NOMO-1 treated with DMSO at 0.1 percent for 48 hours (cell line): ENCODE measurements around the gene CD22.
"Not testable (repeated sequence)": the region's sequence is repeated elsewhere in the genome, so short reads cannot be mapped to it uniquely, and the experiment has no call there.

Experiments used
- DNase-seq: peaks from one replicate; lab custom pipeline; 2025; ENCODE audit not compliant: unreplicated experiment; lab: John Stamatoyannopoulos, UW

CD22 gene

DNA sequence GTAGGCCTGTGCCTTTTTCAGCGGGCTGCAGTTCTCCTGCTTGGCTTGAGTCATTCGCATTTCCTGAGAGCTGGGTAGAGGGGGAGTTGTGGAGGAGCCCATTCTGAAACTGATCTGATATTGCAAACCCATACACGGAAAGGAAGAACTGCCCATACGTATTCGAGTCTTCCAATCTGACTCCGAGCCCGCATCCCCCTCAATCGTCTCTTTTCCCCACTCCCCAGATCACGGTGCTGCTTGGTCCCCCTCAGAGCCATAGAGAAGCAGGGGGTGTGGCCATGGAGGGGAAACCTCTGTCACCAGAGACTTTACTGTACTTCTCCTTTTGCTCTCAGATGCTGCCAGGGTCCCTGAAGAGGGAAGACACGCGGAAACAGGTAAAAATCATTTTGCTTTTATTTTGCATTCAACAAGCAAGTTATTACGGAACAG is at the start of gene CD22:
CD22 (plus strand) TSS at position 337 of the 435 bp plus-strand sequence. CDS start 2,854 bp downstream, outside the sequence.
- peak; percentile 74 for DNase-seq

DNA sequence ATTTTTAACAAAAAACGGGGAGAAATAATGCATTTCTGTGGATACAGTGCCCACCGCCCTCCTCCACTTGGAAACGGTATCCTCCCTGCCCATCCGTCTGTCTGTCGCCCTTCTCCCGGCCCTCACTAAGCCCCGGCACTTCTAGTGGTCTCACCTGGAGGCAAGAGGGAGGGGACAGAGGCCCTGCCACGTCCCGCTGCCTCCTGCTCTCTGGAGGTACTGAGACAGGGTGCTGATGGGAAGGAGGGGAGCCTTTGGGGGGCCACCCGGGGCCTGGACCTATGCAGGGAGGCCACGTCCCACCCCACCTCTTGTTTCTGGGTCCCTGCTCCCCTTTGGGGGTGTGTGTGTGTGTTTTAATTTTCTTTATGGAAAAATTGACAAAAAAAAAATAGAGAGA is 49.6 kb upstream of the CD22 start:
- no peak for DNase-seq

DNA sequence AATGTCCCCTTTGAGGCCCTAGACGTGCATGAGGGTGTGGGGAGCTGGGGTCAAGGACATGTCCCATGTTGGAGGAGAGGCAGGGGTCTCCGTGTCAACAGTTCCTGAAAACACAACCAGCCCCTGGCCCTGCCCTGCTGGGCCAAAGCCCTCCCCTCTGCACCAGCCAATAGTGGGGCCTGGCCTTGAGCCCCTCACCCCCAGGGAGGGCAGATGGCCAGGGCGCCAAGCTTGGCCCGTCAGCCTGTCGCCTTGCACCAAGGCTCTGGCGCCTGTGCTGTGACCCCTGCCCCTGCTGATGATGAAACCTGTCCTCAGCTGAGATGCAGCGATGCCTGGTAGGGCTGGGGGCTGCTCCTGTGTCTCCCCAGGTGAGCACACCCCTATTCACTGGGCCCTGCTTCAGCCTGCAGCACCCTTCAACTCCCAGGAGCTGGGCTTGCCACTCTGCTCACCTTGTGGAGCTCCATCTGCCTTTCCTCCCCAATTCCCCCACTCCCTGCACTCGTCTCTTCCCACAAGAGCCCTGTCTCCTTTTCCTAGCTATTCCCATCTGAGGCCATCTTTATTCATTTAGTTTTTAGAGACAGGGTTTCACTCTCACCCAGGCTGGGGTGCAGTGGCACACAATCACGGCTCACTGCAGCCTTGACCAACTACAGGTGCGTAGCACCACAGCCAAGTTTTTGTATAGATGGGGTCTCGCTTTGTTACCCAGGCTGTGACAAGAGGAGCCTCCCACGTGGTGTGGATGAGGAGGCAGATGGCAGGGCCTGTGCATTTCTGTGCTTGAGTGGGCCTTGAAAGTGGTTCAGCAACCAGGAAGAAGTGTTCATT is 48.8 kb upstream of the CD22 start:
- DNase-seq: no peak

DNA sequence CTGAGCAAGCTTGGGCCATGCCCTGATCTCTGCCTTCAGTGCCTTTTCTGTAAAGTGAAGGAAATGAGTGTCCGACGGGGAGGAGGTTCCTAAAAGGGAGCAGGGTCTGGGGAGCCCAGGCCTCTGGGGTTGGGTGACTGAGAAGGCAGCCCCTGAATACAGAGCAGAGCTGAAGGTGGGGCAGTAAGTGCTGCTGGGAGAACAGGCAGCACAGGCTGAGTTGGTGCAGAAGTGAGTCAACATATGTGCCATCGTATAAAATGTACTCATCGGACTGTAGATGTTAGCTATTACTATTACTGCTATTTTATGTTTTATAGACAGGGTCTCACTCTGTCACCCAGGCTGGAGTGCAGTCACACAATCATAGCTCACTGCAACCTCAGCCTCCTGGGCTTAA is 47.7 kb upstream of the CD22 start:
- no peak for DNase-seq

DNA sequence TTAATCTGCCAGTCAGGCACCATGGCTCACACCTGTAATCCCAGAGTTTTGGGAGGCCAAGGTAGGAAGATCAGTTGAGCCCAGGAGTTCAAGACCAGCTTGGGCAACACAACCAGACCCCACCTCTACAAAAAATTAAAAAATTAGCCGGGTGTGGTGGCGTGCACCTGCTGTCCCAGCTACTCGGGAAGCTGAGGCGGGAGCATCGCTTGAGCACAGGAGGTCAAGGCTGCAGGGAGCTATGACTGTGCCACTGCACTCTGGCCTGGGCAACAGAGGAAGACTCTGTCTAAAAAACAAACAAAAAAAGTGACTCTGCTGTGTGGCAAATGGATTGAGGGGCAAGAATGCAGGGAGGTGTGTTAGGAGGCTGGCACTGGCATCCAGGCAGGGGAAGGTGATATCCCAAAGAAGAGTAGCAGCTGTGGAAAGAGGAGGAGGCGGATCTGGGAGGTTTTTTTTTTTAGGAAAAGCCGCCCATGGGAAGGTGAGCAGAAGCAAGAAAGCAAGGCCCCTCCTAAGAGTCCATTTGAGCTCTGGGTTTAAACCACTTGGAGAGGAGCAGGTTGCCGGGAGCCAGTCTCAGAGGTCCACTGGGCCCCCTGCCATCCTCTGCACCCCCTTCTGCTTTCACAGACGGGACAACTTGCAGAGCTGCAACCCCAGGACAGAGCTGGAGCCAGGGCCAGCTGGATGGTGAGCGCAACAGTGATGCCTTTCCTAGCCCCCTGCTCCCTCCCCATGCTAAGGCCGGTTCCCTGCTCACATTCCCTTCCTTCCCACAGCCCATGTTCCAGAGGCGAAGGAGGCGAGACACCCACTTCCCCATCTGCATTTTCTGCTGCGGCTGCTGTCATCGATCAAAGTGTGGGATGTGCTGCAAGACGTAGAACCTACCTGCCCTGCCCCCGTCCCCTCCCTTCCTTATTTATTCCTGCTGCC is 44.6 kb upstream of the CD22 start:
- DNase-seq: peak; percentile 13

DNA sequence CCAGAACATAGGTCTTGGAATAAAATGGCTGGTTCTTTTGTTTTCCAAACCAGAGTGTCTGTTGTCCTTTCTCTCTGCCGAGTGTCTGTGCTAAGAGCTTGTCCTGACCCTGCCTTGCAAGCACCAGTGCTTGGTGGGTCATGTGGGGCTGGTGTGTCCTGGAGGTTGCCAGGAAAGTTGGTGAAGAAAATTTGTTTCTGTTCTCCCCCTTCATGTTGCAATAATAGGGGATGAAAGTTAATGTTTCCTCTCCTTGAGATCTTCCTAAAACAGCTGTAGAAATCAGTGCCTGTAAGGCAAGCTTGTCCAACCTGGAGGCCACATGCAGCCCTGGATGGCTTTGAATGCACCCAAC is 43.9 kb upstream of the CD22 start:
- DNase-seq: no peak

DNA sequence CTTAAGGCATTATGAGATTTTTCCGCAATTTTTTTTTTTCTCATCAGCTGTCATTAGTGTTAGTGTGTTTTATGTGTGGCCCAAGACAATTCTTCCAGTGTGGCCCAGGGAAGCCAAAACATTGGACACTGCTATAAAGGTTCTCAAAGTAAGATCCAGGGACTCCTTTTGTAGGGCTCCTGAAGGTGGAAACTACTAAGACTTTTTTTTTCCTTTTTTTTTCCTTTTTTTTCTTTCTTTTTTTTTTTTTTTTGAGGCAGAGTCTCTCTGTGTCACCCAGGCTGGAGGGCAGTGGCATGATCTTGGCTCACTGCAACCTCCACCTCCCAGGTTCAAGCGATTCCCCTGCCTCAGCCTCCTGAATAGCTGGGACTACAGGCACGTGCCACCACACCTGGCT is 43.5 kb upstream of the CD22 start:
- not testable (repeated sequence) for DNase-seq

DNA sequence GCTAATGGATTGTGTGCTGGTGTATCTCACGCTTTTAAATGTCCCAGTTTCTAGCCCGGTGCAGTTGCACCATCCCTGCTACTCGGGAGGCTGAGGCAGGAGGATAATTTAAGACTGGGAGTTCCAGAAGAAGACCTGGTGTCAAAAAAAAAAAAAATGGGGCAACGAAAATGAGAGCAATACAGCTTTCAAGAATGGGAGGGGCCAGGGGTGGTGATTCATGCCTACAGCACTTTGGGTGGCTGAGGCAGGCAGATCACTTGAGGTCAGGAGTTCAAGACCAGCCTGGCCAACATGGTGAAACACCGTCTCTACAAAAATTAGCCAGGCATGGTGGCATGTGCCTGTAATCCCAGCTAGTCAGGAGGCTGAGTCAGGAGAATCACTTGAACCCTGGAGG is 42.9 kb upstream of the CD22 start:
- DNase-seq: not testable (repeated sequence)

DNA sequence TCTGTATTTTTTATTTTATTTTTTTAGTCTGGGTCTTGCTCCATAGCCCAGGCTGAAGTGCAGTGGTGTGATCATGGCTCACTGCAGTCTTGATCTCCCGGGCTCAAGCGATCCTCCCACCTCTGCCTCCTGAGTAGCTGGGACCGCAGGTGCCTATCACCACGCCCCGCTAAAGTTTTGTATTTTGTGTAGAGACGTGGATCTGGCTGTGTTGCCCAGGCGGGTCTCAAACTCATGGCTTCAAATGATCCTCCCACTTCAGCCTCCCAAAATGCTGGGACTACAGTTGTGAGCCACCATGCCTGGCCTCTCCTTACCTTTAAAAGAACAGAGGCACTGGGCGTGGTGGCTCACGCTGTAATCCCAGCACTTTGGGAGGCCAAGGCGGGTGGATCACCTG is 41.3 kb upstream of the CD22 start:
- DNase-seq: no peak

DNA sequence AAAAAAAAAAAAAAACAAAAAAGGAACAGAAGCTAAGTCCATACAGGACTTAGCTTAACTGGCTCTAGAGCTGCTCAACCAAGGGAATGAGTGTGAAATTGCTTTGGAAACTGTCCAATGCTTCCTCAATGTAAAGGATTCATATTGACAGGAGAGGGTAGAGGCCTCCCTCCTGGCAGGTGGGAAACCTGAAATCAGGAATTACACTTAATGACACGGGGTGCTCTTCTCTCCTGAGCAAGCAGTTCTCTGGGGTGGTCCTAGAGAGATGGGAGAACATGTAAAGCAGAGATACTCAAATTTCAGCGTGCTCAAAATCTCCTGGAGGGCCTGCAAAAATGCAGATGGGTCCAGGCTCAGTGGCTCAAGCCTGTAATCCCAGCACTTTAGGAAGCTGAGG is 40.7 kb upstream of the CD22 start:
- DNase-seq: no peak

DNA sequence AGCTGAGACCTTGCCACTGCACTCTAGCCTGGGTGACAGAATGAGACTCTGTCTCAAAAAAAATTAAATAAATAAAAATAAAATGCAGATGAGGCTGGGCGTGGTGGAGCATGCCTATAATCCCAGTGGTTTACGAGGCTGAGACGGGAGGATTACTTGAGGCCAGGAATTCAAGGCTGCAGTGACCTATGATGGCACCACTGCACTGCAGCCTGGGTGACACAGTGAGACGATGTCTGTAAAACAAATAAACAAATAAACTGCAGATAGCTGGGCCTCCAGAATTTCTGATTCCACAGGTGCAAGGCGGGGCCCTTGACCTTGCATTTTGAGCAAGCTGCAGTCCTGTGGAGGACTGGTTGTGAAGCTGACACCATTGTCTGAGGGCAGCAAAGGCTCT is 40.1 kb upstream of the CD22 start:
- DNase-seq: no peak

DNA sequence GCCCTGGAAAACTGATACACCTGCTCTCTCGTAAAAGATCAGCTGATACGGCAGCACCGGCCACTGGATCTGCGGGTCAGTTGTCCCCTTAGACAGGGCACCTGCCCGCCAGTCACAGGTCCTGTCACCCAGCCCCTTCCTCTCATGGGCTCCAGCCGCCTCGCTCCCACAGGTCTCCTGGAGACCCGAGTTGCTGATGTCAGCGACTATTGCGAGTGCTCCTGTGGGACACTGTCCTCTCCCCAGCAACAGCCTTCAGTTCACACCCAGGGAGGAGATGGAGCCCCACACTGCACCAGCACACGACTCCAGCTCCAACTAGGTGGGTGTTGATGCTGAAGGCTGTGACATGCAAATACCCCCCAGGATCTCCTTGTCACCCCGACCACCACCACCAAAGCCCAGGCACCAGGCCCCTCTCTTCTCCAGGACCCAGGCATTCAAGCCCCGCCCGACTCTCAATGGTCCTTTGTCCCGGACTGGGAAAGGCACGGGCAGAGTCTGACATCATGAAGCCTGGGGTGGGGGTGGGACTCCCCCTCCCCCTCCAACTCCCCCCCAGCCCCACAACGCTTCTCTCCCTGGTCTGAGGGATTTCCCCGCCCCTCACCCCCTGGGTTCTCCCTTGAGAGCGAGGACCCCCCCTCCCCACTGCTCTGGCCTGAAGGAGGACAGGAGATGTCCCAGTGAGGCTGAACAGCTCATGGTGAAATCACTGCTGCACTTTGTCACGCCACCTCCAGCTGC is 38.4 kb upstream of the CD22 start:
- no peak for DNase-seq

DNA sequence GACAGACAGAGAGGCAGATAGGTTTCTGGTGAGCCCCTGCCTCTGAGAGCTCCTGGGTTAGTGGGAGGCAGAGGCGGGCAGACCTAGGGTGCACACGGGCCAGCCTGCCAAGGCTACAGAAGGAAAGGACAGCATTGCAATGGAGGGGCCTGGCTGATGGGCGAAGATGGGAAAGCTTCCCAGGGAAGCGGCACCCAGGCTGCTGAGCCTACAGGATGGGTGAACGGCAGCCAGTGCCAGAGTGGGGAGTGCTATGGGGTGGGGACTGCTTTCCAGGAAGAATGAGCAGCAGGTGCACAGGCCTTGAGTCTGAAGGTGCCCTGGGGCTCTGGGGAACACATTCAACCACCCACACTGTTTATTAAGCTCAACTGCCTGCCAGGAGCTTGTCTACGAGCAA is 37.7 kb upstream of the CD22 start:
- no peak for DNase-seq

DNA sequence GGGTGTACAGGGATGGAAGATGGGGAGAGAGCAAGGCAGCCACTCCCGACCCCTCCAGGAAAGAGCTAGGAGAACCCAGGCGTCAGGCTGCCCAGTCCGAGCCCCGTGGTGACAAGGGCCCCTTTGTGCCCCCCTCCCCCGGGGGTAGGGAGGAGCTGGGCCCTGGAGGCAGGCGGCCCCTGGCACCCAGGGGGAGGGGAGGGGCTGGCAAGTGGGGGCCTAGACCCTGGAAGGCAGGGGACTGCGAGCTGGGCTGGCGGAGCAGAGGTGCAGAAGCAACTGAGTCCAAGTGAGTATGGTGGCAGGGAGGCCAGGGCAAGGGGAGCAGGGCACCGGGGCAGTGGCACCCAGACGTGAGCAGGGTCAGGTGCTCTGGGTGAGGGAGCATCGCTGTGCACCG is 37.1 kb upstream of the CD22 start, which contains the start of gene MAG:
MAG (plus strand) TSS at position 246 of the 400 bp plus-strand sequence. CDS start 3,248 bp downstream, outside the sequence.
- DNase-seq: no peak

DNA sequence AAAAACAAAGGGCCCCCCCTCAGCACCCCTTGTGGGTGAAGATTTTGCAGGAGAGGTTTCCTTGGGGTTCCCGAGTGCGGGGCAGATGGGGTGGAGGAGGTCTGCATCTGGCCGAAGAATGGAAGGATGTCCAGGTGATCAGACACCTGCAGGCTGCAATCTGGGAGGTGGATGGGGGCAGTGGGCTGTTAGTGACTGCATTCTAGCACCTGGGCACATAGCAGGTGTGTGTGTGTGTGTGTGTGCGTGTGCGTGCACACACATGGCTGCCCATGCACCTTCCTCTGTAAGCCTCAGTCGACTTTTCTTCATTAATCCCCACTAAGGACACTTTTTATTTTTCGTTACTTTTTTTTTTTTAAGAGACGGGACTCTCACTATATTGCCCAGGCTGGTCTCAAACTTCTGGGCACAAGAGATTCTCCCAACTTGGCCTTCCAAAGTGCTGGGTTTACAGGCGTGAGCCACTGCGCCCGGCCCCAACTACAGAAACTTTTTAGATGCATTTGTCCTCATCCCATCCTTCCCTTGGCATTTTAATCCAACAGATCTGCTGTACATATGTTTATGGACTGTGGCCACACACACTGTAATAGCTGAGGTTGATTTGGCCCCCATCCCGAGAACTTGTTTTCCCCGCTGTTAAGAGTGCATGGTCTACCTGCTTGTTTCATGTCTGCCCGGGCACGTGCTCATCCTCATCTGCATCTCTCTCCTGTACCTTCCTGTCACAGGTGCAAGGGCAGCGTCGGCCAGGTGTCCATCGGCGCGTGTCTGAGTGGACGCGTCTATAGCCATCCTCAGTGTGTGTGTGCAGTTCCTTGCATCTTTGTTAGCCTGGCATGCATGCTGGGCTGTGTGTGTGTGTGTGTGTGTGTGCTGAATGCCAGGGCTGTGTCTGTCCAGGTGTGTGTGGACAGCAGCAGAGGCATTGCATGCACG is 36.3 kb upstream of the CD22 start:
- DNase-seq: no peak

DNA sequence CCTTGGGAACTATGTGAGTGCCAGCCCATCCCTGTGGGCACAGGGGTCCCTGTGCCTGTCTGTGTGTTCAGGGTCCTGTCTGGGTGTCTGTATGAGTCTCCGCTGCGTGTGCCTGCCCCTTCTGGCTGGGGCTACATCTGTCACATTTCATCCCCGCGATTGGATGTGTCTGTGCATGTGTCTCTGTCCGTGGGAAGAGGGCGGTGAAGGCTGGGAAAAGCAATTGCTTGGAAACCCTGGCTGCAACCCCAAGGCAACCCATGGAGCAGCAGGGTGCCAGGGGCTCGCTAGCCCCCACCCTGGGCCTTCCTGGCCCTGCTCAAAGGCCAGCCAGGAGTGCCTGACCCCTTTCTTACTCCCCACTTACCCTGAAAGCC is 35.6 kb upstream of the CD22 start:
- DNase-seq: no peak

DNA sequence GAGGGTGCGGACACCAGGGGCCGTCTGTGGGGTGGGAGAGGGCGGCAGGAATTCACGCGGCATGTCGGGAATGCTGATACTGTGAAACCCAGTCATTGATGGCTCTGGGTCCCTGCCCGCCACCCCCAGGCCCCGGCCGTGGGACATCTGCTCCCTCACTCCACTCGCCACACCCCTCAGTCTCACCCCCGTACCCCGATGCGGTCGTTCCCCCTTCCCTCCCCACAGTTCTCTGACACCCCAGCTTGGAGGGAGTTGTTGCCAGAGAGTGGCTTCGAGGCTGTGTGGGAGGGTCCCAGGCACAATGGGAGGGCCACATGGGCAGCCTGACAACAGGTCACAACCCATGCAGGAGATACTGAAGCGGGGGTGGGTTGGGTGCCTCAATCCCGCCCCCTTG is 35.2 kb upstream of the CD22 start:
- no peak for DNase-seq

DNA sequence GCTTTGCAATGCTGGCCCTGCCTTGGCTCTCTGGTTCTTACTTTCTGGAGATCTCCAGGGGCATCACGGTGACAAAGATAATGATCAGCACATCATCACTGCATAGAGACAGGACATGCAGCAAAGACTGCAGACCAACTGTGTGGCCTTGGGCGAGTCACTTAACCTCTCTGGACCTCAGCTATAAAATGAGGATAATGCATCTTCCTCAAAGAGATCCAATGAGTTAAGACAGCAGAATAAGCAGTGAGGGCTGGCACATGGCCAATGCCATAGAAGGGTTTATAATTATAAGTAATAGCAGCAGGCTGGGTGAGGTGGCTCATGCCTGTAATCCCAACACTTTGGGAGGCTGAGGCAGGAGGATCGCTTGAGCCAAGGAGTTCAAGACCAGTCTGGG is 34.7 kb upstream of the CD22 start:
- DNase-seq: no peak

DNA sequence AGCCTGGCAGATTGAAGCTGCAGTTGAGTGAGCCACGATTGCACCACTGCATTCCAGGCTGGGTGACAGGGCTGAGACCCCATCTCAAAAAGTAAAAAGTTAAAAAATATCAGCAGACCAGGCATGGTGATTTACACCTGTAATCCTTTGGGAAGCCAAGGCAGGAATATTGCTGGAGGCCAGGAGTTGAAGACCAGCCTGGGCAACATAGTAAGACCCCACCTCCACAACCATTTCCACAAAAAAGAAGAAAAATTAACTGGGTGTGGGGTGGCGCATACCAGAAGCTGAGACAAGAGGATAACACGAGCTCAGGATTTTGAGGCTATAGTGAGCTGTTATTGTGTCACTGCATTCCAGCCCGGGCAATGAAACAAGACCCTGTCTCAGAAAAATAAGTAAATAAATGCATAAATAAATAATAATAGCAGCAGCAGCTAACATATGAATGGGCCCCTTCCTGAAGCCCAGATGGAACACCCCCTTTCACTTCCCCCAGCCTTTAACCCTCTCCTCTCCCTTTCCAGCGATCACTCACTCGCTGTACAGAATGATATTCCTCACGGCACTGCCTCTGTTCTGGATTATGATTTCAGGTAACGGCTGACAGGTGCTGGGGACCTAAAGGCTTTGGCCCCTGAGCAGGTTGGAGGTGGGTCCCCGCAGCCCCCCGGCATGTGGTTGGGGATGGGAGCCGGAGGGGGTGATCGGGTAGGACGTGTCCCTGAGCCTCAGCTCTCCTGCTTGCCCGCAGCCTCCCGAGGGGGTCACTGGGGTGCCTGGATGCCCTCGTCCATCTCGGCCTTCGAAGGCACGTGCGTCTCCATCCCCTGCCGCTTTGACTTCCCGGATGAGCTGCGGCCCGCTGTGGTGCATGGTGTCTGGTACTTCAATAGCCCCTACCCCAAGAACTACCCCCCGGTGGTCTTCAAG is 33.9 kb upstream of the CD22 start:
- DNase-seq: no peak
